NCI-H1417 (cell line): Measurements from ENCODE around the gene ZNF691.
"Not testable (repeated sequence)": the region's sequence is repeated elsewhere in the genome, so short reads cannot be mapped to it uniquely, and the experiment has no call there.

Source experiments
- DNase-seq, 3 experiments: peaks; one replicate each; lab custom pipeline; 2025; lab: John Stamatoyannopoulos, UW

ZNF691 gene

GRCh38 chr1:42846257-42847110, at the start of gene ZNF691:
ZNF691 (plus strand) TSS chr1:42846613; CDS start chr1:42849659, 3,046 bp downstream.
- peak; percentile 91 to 97 (median 95) for DNase-seq

GRCh38 chr1:42797414-42797813, 49.0 kb upstream of the ZNF691 start:
- DNase-seq, result no peak

GRCh38 chr1:42797979-42798378, 48.4 kb upstream of the ZNF691 start:
- no peak for DNase-seq

GRCh38 chr1:42801832-42802473, 44.5 kb upstream of the ZNF691 start:
- no peak for DNase-seq

GRCh38 chr1:42806171-42806570, 40.2 kb upstream of the ZNF691 start:
- DNase-seq, result peak in 1 of 3 experiments; percentile 4

GRCh38 chr1:42806593-42806992, 39.8 kb upstream of the ZNF691 start:
- no peak for DNase-seq

GRCh38 chr1:42807056-42807668, 39.3 kb upstream of the ZNF691 start:
- no peak for DNase-seq

GRCh38 chr1:42814815-42815214, 31.6 kb upstream of the ZNF691 start:
- not testable (repeated sequence) for DNase-seq

GRCh38 chr1:42815941-42816584, 30.4 kb upstream of the ZNF691 start:
- DNase-seq, result peak in 2 of 3 experiments; percentile 54 to 73

GRCh38 chr1:42816585-42817439, 29.6 kb upstream of the ZNF691 start, which contains the start of the genes ERMAP and SVBP:
ERMAP (plus strand) TSS chr1:42817122; CDS start chr1:42830449, 13,327 bp downstream.
SVBP (minus strand) TSS chr1:42817397; CDS start chr1:42816544, 853 bp downstream.
- DNase-seq, result peak; percentile 89 to 97 (median 89)

- DNase-seq, result no peak
Observed at GRCh38 chr1:42817440-42817767, 29.0 kb upstream of the ZNF691 start.

- DNase-seq, result no peak
Observed at GRCh38 chr1:42817976-42818375, 28.4 kb upstream of the ZNF691 start.

- no peak for DNase-seq
Observed at GRCh38 chr1:42820813-42821212, 25.6 kb upstream of the ZNF691 start.

- no peak for DNase-seq
Observed at GRCh38 chr1:42821690-42822089, 24.7 kb upstream of the ZNF691 start.

- peak in 1 of 3 experiments; percentile 21 for DNase-seq
Observed at GRCh38 chr1:42822800-42823392, 23.5 kb upstream of the ZNF691 start.

GRCh38 chr1:42824481-42825035, 21.9 kb upstream of the ZNF691 start:
- DNase-seq, result no peak

- no peak for DNase-seq
Observed at GRCh38 chr1:42825036-42825851, 21.2 kb upstream of the ZNF691 start.

GRCh38 chr1:42830631-42831030, 15.8 kb upstream of the ZNF691 start:
- no peak for DNase-seq

GRCh38 chr1:42831273-42831672, 15.1 kb upstream of the ZNF691 start:
- no peak for DNase-seq
